DMS79 (cell line): ENCODE results near the gene UBE2E1.
"Not testable (repeated sequence)": the region's sequence is repeated elsewhere in the genome, so short reads cannot be mapped to it uniquely, and the experiment has no call there.

Source experiments
- DNase-seq: peaks from one replicate; lab custom pipeline; 2025; lab: John Stamatoyannopoulos, UW

The UBE2E1 gene

DNA sequence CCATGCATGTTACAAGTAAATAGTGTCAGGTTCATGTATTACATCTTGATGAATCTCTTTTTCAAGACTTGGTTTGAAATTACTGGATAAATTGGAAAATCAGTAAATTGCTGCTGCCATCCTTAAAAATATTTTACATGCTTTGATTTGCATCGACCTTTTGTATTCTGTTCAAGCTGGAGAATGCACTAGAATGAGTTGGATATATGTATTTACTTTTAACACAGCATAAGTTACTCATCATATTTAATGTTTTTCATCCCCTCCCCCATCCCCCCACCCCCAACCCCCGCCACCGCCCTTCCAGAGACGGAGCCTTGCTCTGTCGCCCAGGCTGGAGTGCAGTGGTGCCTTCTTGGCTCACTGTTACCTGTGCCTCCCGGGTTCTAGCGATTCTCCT lies 16.8 kb downstream of the UBE2E1 start:
- no peak for DNase-seq

DNA sequence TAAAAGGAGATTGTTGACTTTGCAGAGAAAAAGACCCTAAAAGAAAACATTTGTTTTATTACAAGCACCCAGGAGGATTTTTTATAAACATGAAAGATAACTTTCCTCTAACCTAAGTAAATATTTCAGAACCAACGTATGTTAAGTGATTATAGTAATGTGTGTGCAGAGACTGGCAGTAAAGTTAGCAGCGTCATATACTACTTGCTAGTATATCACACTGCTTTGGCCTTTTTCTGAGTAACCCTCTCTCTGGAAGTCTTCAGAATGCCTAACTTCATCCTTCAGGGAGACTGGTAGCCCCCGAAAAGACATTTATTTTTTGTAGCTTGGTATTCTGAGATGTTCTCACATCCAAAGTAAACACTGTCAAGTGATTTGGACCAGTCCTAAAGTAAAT lies 17.9 kb downstream of the UBE2E1 start:
- DNase-seq = no peak

DNA sequence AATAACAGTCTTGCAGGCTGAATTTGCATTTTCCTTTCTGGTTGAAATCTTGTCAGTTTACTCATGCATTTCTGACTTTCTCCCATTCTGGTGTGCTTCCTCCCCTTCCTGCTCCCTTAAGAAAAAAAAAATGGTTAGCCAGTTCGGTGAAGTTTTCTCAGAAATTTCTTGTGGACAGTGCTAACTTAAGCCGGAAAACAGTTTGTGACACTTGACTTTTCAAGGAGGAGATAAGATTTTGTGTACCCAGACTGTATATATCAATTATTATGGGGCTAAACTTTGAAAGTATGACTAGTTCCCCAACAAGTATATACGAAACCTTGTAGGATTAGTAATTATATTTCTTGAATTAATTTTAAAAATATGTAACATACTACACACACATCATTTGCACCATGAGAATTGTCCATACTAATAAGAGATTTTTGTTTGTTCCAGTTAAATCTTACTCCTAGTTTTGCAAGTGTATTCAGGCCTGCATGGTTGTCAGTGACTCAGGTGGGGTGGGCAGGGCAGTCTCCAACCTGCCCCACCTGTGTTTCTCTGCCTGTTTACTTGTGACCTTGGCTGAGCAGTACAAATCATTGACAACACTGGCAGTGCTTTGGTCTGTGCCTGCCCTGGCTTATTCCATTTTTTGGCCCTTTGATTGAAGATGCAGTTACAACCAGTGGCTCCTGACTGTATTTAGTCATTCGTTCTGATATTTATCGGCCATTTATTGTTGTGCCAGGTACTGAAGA lies 19.1 kb downstream of the UBE2E1 start:
- DNase-seq = no peak

DNA sequence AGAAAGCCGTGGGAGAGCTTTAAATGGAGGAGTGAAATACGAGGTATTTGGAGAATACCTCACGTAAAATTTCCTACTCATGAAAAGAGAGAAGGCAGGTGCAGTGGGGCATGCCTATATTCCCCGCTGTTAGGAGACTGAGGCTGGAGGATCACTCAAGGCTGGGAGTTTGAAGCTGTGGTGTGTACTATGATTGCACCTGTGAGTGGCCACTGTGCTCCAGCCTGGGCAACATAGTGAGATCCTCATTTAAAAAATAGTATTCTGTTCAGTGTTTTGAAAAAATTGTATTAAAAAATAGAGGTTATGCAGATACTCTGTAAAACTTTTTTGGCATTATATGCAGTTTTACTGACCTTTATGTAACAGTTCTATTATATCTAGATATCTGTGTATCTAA lies 20.0 kb downstream of the UBE2E1 start:
- DNase-seq = no peak

DNA sequence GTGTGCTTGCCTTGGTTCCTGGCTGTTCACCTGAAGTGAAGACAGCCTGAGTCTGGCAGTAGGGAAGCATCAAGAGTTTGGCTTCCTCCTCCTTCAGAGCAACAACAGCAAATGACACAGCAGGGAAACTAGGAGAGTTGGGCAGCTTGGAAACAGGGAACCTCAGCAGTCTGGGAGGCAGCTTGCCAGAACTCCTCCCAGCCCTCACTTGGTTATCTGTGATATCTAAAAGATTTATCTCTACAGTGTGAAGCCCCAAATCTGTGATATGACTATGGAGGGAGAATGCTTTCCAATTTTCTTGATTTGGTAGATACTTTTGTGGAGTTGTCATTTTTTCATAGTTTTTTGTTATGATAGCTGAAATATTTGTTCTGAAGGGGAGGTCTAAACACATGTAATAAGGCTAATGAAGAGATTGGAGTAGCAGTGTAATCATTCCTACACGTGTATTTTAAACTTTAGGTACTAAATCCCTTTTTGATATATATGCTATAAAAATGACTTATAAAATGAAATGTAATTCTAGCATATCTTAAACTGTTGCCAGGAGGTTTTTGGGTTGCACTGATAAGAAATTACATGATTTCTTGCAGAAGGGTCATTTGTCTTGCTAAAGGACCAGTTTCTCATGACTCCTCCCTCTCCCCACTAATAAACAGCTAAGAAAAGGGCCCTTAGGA lies 20.8 kb downstream of the UBE2E1 start:
- no peak for DNase-seq

DNA sequence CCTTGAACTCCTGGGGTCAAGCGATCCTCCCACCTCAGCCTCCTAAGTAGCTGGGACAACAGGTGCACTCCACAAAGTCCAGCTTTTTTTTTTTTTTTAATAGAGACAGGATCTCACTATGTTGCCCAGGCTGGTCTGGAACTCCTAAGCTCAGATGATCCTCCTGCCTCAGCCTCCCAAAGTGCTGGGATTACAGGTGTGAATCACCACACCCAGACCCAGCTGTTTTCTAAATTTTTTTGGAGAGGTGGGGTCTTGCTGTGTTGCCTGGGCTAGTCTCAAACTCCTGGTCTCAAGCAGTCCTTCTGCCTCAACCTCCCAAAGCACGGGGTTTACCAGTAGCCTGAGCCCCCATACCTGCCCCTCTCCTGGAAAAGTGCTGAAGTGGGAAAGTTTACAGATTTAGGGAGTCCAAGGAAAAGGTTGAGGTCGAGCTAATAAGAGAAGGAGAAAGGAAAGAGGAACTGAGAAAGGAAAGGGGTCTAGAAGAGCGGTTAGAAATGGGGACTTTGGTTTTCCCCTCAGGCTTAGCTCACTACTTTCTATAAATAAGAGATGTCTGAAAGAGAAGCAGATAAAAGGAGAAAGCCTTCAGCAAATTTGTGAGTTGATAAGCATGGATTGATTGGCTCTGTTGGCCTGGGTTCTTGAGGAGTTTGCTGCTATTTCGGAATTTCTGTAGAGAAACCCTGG lies 23.6 kb downstream of the UBE2E1 start:
- no peak for DNase-seq

DNA sequence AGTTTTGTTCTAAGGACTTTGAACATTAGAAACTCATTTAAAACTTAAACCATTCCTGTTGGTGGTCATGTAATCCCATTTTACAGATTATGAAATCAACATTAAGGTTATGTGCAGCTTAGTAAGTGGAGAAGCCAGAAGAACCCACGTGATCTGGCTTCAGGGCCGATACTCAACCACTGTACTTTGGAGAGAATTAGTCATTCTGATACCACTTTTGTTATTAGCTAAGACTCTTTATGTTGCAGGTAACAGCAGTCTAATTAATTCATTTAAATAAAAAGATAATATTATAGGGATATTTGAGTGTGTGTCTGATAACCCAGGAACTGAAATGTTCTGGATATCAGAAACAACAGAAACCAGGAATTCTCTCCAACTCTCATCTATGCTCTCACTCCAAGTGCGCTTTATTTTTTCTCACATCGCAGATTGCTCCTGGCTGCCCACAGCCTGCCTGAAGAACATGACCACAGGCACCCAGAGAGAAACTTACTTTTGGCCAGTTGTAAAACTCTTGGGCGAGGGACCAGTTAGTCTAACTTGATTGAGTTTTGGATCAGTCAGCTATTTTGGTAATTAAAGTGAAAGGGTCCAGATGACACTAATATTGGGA lies 25.2 kb downstream of the UBE2E1 start:
- DNase-seq = no peak

DNA sequence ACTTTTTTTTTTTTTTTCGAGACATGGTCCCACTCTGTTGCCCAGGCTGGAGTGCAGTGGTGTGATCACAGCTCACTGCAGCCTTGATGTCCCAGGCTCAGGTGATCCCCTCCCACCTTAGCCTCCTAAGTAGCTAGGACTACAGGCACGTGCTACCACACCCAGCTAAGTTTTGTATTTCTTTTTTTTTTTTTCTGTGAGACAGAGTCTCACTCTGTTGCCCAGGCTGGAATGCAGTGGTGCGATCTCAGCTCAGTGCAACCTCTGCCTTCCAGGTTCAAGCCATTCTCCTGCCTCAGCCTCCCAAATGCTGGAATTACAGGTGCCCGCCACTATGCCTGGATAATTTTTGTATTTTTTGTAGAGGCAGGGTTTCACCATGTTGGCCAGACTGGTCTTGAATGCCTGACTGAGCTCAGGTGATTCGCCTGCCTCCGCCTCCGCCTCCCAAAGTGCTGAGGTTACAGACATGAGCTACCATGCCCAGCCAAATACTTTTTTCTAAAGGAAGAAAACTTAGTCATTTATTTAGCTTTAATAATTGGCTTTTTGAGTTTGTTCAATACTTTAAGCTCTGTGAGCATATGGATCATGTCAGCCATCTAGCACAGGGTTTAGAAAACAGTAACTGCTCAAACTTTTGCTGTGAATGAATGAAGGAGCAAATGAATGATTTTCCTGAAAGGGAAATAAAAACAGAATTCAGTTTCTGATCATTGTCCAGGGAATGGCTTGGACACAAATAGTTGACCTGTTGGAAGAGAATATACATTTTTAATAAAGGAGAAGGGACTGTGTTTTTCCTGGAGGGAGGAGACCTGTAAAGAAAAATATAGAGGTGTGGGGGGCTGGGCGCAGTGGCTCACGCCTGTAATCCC lies 26.0 kb downstream of the UBE2E1 start:
- DNase-seq = no peak

DNA sequence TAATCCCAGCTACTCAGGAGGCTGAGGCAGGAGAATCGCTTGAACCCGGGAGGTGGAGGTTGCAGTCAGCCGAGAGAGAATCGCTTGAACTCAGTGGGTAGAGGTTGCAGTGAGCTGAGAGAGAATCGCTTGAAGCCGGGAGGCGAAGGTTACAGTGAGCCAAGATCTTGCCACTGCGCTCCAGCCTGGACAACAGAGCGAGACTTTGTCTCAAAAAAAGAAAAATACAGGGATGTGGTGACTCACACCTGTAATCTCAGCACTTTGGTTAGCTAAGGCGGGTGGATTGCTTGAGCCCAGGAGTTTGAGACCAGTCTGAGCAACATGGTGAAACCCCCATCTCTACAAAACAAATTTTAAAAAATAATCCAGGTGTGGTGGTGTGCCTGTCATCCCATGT lies 26.8 kb downstream of the UBE2E1 start:
- DNase-seq = no peak

DNA sequence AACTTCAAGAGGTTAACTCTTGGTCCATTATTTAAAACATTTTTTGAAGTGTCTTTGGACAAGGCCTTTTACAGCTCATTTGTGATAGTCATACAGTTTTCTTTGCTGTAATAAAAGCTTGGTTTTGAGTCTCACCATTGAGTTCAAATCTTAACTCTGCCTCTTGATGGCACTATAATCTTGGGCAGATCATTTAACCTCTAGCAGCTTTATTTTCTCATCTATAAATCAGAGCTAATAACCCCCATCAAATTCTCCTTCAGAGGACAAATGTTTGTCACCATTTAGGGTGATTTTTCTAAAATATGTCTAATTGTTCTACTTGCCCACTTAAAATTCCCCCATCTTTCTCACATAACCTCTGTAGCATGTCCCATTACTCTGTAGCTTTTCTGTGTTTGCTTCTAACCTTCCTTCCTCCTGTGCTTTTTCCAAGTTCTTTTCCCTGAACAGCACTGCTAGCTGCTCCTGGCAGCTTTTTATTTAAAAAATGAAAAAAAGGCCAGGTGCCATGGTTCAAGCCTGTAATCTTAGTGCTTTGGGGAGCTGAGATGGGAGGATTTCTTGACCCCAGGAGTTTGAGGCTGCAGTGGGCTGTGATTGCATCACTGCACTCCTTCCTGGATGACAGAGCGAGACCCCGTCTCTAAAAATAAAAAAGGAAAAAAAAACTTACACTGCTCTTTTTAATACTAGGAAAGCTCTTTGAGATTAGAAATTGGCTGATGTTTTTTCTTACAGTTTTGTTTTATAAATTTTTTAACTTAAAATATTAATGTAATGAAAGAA lies 28.5 kb downstream of the UBE2E1 start:
- DNase-seq = no peak

DNA sequence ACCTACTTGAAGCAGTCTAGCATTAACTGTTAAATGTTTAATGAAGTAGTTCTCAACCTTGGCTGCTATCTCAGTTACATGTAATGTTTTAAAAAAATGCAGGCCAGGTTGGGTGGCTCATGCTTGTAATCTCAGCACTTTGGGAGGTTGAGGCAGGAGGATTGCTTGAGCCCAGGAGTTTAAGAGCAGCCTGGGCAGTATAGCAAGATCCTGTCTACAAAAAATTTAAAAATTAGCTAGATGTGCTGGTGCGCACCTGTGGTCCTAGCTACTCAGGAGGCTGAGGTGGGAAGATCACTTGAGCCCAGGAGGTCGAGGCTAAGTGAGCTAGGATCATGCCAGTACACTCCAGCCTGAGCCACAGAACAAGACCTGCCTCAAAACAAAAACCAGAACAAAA lies 29.3 kb downstream of the UBE2E1 start:
- no peak for DNase-seq

DNA sequence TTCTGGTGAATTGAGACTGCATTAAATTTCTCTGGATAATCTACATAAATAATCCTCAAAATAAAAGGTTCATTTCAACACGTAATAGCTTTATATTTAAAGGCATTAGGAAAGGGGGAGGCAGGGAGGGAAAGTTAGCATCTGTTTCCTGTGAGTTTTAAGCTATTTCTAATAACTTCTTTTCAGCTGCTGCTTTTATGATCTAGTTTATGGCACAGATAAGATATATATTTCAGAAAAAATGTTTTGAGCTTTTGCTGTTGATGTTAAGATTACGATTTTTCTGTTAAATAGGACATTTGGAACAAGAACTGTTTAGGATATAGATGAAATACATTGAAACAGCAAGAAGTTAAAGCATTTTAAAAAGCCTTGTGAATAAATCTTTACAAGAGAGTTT lies 30.0 kb downstream of the UBE2E1 start:
- no peak for DNase-seq

DNA sequence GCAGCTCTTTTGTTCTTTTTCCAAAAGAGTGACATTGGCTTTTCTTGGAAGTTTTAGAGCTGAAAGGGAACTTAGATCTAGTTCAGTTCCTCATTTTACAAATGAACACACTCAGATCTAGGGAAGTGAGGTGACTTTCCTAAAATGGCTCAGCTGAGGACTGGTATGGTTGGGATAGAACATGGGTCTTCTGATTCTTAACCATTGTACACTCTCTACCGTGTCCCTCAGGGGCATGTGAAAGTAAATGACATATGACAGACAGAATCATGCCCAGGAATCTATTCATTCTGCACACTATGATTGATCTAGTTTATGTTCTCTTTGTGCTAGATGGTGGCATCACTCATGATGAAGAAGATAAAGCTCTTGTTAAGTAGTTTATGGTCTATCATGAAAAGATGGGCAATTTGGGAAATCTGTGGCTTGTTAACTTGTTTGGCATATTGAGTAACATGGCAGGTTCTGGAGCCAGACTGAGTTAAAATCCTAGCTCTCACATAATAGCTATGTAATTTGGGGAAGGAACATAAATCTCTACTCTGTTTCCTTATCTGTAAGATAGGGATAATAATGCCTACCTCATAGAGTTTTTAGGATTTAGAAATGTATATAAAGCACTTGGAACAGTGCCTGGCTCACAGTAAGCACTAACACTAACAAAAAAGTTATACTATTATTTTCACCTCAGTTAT lies 30.9 kb downstream of the UBE2E1 start:
- no peak for DNase-seq

DNA sequence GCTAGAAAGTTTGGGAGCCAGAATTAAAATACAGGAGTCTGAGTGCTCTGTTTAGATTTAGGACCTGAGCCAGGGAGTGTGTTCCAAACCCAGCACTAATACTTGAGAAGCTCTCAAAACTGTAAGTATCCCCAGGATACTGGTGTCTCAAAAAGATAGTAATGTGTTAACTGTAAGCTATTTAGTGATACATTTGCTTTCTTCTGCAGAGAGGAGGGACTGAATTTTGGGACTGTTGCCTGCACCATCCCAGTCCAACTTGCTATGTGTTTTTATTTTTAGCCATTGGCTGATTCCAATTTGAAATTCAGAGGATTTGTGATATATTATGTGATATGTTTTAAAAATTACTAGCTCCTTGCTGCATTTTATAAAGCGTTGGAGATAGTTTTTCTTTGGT lies 31.5 kb downstream of the UBE2E1 start:
- DNase-seq = no peak

DNA sequence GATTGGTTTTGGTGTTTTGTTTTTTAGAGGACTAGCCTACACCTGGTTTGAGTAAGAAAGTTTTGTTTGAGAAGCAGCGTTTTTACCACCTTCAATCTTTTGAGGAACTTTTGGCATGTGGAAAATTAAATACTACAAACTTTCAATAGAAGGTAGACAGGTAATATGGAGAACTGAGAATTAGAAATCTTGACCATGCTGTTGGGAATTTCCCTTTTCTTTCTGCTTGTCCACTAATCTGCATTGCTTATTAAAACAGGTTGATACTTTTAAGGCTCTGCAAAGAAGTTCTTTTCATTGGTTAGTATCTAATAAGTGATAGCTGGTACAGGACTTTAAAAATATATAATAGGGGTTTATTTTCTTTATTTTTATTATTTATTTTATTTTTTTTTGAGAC lies 31.9 kb downstream of the UBE2E1 start:
- DNase-seq = no peak

DNA sequence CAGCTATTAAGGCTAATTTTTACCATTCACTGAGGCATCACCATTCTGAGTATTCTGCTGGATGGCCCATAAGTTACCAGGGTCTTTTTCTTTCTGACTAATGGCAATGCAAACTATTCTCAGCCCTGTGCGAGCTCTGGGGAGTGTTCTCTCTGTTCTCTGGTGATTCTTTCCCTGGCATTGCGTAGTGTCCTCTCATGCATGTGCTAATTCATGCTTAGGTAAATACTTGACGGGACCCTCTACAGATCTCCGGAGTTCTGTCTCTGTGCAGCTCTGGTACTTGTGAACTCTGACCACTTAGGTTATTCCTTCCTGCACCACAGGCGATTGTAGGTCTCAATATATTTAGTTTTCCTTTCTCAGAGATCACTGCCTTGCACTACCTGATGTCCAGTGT lies 34.8 kb downstream of the UBE2E1 start:
- no peak for DNase-seq

DNA sequence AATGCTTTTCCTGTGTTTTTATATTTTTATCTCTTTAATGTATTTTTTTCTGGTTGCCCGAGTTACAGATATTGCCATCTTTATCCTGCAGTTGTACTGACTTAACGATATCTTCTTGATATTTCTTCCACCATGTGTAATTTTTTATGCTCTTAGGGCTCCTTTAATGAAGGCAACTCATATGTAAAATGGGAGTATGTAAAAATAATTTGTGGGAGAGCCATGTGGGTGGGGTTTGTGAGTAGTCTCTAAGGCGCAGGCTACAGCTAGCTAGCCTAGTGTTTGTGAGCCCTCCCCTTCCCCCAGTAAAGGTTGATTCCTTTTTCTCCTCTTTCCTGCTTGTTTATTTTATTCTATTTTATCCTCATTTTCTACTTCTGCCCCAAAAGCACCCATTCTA lies 38.1 kb downstream of the UBE2E1 start:
- DNase-seq = no peak

DNA sequence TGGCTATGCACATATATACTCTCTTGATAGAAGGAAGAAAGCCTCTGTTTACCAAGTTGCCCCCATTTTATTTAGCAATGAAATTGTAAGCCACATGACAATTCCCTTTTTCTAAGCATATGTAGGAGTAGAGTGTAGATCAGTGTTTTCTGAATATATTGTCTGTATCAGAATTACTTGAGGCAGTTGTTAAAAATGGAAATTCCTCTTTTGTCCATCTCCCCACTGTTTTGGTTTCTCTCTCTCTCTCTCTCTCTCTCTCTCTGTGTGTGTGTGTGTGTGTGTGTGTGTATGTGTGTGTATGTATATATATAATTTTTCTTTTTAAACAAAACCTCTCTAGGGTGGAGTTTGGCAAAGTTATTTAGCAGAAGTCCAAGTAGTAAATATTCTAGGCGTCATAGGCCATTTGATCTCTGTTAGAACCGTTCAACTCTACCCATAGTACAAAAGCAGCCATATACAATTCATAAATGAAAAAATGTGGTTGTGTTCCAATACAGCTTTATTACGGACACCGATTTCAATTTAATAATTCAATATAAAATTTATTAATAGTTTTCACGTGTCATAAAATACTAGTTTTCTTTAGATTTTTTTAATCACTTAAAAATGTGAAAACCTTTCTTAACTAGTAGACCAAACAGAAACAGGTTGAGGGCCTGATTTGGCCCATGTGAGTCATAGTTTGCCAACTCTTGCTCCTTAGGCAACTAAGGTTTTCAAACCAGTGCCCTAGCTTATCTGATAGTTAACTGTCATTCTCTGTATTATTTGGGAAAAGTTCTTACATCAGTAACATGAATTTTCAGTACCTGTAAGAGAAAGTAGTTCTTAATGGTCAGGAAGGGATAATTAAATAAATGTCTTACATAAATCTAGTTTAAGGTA lies 39.8 kb downstream of the UBE2E1 start:
- DNase-seq = no peak

DNA sequence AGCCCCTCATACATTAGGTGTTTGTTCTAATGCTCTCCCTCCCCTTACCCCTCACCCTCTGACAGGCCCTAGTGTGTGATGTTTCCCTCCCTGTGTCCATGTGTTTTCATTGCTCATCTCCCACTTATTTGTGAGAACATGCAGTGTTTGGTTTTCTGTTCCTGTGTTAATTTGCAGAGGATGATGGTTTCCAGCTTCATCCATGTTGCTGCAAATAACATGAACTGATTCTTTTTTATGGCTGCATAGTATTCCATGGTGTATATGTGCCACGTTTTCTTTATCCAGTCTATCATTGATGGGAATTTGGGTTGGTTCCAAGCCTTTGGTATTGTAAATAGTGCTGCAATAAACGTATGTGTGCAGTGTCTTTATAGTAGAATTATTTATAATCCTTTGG lies 43.7 kb downstream of the UBE2E1 start:
- DNase-seq = not testable (repeated sequence)
